ENCODE measurements around the gene DNAH7. TPM values are rescaled to one million over a fixed set of nuclear protein-coding genes. Genes with fewer than 3 reads are reported as not detected.

The DNAH7 gene
- total RNA-seq, 1 experiment from 2014 or later, result 0.09 TPM

DNA sequence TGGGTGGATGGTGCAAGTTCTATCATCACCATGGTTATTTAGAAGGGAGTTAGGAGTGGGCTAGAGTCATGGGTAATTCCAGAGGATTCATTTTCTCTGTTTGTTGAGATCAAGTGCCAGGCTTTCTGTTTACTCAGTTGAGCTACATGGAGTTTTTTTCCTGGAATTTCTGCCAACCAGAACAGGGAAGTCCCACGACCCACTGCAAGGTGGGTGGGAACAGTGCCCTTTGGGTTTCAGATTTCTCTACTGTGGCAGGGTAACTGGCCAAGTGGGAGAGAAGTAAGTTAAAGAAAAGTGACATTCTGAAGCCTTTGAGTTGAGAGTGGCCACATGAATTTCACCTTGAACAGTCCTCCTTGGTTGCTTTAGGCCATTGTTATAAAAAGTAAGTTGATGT, 272.8 kb downstream of the DNAH7 start:
- Mint-ChIP-seq H3K4me3 (no peak overlapping the region), H3K9me3 (peaks cover 2 to 3% of the 10 kb centered on the region in 2 experiments; a peak in 3 of 5 replicates), H3K27me3 (ENCODE audit: low read depth) (no peaks in the 10 kb centered on the region), H3K36me3 (ENCODE audit: insufficient read depth in 1 of 3, low read depth in 3 of 3) (peaks cover 2 to 5% (median 3%) of the 10 kb centered on the region in 3 experiments; a peak in 4 of 7 replicates), H3K4me1 (peaks cover 0 to 2% of the 10 kb centered on the region in 2 experiments; a peak in 1 of 4 replicates), H3K27ac (no peak overlapping the region; a peak in 1 of 7 replicates)
- Histone ChIP-seq H4K20me1 (ENCODE audit: control insufficient read depth, insufficient read depth, insufficient read length) (no peaks in the 10 kb centered on the region), H3K79me1 (ENCODE audit: insufficient read depth, low read depth, low read length, poor library complexity, severe bottlenecking) (no peaks in the 10 kb centered on the region), H2AFZ (ENCODE audit: low read length) (no peak overlapping the region), H2BK15ac (ENCODE audit: low read depth, low read length) (no peak overlapping the region), H3K56ac (ENCODE audit: insufficient read length, low read depth, low read length) (no peak overlapping the region), H2BK120ac (ENCODE audit: low read depth, low read length, poor library complexity, severe bottlenecking) (no peak overlapping the region), H3K9me3 (ENCODE audit: control insufficient read depth, low read depth, low read length) (no peaks in the 10 kb centered on the region), H4K91ac (ENCODE audit: insufficient read length, low read depth, low read length) (no peak overlapping the region), H3K14ac (ENCODE audit: insufficient read depth, low read length) (no peak overlapping the region), H3K23ac (ENCODE audit: insufficient read length, low read depth, low read length) (no peak overlapping the region), H3K18ac (ENCODE audit: insufficient read length, low read depth, low read length) (no peak overlapping the region), H4K8ac (replicated peaks; ENCODE audit: insufficient read length, low read depth, low read length) (no peak overlapping the region), H3T11ph (ENCODE audit: low read length) (no peak overlapping the region), H4K5ac (ENCODE audit: insufficient read length, low read depth, low read length) (no peak overlapping the region), H2AK5ac (ENCODE audit: insufficient read length, low read length) (no peak overlapping the region), H2BK12ac (ENCODE audit: insufficient read length, low read depth, low read length) (no peak overlapping the region), H2BK5ac (ENCODE audit: insufficient read length, low read length) (no peak overlapping the region), H3K9ac (ENCODE audit: extremely low read depth, insufficient read length, low read length) (no peak overlapping the region), H3K79me2 (ENCODE audit: insufficient read depth, low read length) (no peaks in the 10 kb centered on the region), H3K27me3 (ENCODE audit: insufficient read depth, low read length) (no peaks in the 10 kb centered on the region), H3K27ac (ENCODE audit: insufficient read length, low read depth, low read length) (no peak overlapping the region), H3K23me2 (ENCODE audit: insufficient read length, low read depth, low read length, poor library complexity, severe bottlenecking) (no peaks in the 10 kb centered on the region), H2BK20ac (ENCODE audit: low read depth, low read length, poor library complexity, severe bottlenecking) (no peak overlapping the region), H3K4ac (ENCODE audit: low read depth, low read length) (no peak overlapping the region), H3K4me2 (ENCODE audit: insufficient read depth, insufficient read length, low read length) (no peak overlapping the region), H3K4me1 (ENCODE audit: insufficient read depth, low read length) (no peaks in the 10 kb centered on the region)
- no CpG with 5 or more reads among the region's 1 CpG for WGBS (ENCODE audit: extremely low coverage, insufficient read length, low lambda C conversion rate)
- no peak for DNase-seq
- no peak for TF ChIP-seq CTCF (conservative IDR thresholded peaks at IDR 0.05)

Measured in H9 (cell line).